GM19035 (cell line): ENCODE data around the gene MSI2.
"Not testable (repeated sequence)": the region's sequence is repeated elsewhere in the genome, so short reads cannot be mapped to it uniquely, and the experiment has no call there.

Experiments
- ATAC-seq: cut with Tn5 transposase; IDR thresholded peaks from one replicate; pipeline ENCODE4 v1.9.1; 2021; ENCODE audit not compliant: unreplicated experiment

Gene MSI2

DNA sequence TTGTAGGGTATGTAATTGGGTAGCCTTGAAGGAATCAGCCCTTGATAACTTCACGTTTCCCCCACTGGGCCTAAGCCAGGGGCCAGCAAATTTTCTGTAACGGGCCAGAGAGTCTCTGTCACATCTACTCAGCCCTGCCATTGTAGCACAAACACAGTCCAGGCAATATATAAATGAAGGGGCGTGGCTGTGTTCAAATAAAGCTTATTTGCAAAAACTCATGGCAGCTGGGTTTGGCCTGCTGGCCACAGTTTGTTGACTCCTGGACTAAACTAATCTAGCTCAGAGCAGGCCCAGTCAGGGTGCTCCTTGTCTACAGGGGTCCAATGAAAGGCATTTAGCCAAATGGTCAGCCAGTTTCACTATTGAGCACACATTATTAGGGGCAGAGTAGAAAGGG lies 347.2 kb downstream of the MSI2 start:
- peak; percentile 9 for ATAC-seq

DNA sequence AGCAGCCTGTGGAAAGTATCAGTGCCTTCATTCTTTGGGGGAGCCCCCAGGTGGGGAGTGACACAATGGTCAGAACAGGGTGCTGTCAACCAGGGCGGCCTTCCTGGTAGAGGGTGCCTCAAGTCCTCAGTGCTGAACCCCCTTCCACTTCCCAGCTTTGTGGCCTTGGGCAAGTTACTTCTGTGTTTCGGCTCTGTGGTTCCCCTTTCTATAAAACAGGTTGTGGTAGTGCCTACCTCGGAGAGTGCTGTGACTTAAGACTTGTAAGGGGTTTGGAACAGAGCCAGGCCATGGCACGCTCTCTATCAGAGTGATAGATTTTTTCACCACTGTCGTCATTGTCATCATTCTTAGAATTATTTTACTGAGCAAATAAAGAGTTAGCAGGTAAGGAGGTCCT lies 347.7 kb downstream of the MSI2 start:
- peak; percentile 39 for ATAC-seq

DNA sequence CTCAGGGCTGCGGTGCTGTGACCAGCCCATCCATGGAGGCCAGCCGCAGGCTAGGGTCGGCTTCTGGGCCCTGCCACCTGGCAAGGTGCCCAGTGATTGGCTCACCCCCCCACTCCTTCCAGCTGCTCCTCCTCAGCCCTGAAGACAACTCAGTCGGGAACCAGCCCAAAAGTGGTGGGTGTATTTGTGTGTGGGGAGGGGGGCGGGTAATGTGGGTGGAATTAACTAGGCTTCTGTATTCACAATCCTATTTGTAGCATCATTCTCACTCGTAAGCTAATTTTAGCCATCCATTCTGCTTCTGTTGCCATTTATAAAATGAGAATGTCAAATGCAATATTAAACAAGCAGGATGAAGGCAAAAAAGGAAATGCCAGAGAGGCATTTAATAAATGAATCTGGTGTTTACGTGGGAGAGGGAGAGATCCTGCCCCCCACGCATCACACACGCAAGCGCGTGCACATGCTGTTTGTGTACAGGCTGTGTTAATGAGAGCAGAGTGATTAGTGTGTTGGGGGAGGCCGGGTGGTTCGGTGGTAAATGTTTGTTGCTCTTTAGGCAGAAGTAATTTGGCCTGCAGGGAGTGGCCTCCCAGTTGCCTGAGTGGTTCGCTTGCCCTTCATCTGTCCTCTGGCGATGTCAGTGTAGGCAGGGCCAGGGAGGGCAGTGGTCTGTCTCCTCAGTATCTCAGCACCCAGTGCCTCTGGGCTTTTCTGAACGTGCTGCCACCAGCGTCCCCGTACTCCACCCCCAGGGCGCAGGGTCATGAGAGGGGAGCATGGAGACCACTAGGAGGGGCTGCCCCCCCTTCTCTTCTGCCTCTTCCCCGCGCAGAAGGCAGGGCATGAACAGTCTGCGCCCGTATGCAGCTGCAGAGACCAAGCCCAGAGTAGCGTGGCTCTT lies 348.7 kb downstream of the MSI2 start:
- peak; percentile 46 for ATAC-seq

DNA sequence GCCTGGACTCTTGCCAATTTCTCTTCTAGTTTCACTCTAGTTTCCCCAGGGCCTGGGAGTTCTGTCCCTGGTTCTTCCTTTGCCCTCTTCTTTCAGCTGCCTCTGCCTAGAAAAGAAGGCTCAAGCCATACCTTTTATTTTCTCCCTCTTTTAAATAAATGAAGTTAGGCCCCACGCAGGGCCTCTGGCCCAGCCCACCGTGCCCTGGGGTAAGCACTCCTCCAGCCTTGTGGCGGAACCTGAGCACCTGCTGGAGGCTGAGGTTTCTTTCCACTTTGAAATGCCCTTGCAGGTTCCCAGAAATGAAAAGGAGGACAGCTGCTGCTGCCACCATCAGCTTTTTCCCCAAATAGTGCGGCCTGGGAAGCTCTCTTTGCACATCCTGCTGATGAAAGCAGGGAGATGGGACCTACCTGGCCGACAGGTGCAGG lies 349.4 kb downstream of the MSI2 start:
- no peak for ATAC-seq

DNA sequence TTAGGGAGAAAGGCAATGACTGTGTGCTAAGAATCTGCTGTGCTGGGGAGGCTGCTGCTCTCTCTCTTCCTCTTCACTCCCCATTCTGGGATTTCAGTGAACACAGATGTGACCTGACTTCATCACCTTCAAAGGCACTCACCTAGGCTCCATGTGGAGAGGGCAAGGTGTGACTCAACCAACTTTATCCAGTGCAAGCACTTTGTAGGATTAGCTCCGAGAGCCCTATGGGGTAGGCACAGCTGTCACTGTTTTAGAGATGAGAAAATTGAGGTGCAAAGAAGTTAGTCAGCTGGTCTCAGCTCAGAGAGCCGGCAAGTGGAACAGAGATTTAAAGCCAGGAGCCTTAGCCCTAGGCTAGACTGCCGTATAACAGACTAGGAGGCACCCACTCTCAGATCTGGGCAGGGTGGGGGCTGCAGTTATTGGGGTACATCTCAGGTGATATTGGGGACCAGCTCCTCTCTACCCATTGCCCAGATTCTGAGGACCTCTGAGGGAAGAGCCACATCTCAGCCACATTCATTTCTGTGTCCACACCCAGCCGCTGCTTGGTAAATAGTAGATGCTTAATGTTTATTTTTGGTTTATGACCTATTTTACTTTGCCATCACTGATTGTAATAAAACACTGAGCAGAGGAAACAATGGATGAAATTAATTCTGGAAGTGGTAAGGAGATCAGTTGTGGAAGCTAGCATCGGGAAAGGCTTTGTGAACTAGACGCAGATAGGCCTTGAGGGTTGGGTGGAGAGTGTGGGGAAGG lies 350.0 kb downstream of the MSI2 start:
- ATAC-seq = no peak

DNA sequence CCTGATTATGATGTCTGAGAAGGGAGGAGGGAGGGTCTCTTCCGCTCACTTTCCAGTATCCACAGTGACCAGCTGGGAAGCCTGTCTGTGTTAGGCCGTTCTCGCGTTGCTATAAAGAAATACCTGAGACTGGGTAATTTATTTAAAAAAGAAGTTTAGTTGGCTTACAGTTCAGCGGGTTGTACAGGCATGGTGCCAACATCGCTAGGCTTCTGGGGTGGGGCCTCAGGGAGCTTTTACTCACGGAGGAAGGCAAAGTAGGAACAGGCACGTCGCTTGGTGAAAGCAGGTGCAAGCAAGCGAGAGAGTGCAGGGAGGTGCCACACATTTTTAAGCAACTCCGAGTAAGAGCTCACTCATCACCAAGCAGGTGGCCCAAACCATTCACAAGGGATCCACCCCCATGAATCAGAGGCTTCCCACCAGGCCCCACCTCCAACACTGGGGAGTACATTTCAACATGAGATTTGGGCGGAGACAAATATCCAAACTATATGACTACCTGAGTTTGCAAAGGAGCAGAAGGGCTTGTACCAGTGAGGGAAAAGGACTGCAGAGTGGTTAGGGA lies 351.3 kb downstream of the MSI2 start:
- no peak for ATAC-seq

DNA sequence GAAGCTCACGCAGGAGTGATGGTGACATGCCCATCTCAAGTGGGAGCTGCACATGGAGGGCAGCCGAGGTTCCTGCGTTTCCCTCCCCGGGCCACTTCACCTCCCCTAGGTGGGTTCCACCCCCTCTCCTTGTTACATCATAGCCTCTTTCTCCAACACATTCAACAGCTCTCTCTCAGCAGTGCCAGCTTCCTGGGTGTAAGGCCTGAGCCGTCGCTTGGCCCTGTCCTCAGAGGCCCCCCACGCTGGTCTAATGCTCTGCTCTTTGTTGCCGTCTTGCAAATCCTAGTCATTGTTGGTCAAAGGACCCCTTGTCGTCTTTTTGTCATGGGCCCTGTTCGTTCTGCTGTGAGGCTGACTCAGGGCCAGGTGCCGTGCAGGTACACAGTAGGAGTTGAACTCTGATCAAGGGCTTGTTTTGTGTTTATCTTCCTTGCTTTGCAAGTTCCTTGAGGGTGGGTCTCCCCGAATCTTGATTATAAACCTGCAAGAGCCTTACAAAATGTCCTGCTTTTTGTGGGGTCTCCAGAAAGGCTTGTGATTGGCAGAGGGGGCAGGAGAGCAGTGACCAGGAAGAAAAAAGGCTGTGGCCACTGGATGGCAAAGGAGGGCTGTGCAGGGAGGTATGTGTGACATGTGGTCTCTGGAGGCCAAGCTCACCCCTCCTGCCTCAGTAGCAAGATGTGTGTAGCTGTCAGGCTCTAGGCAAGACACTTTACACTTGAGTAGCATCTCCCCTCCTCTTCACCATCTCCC lies 352.2 kb downstream of the MSI2 start:
- no peak for ATAC-seq

DNA sequence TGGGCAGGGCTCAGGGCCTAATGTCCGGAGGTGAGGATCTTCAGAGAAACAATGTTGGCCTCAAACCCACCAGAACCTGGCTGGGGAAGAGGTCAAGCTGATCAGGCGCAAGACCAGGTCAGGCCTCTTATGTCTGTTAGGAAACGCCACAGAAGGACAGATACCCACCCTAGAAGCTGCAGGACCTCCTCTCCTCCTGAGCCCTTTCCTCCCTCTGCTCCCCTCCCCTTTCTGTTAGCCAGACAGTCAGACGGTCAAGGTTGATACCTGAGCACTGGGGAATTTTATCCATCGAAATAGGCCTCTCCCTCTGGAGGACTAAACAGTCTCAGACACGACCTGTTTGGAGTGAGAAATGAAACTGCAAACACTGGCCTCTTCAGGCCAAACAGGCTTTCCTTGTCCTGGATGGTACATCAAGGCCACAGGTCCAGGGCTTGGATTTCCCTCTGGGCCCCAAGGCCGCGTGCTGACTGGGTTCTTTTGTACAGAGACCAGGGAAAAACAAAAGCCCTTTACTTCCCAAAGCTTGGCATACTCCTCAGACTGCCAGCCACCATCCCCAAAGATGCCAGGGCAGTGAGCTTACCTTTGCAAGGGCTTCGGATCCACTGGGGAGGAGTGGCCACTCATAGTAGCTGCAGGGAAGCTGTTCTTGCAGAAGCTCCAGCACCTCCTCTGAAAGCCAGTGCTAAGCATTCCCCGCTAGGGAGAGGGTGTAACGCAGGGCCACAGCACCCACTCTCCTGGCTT lies 353.0 kb downstream of the MSI2 start:
- no peak for ATAC-seq

DNA sequence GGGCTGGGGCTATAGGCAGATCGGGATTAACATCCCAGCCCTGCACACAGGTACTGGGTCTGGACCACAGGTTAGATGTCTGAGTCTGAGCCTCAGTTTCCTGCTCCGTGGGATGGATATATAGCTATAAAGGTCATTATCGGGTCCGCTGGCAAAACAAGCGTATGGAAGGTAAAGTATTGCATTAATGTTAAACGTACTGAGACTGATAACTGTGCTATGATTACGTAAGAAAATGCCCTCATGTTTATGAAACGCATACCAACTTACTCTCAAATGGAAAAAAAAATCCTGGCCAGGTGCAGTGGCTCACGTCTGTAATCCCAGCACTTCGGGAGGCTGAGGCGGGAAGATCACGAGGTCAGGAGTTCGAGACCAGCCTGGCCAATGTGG lies 353.6 kb downstream of the MSI2 start:
- ATAC-seq = no peak

DNA sequence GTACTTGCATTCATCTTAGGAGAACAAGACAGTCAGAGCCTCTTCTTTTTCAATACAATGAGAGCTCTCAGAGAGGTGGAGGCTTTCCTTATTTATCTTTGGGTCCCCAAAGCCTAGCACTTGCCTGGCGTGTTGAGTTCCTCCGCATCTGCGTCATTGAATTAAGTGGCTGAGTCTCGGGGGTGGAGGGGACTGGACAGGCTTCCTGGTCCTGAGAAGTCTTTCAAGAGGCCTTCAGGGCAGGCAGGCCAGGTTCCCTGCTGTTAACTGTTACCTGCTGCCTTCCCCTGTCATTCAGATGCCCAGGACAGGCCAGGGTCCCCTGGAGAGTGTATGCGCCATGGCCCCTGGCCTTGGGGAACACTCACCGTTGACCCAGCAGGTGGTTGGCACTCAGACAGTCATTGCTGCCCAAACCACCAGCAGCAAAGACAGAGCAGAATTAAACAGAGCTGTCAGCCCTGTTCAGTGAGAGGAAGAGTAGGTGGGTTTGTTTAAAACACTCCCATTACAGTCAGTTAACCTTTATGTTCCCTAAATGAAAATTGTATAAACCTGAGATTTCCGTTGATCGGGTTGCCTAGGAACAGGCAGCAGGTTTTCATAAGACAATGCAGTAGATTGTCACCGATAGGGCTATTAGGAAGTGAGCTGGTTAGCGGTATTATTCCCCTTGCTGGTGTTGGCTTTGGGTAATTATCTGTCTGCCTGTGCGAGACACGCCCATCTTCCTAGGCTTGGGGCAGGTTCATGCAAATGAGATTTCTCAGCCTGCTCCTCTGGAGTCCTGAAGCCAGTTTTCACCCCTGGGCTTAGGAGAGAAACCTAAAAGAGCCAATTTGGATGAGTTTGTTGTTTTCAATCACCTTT lies 356.1 kb downstream of the MSI2 start:
- no peak for ATAC-seq

DNA sequence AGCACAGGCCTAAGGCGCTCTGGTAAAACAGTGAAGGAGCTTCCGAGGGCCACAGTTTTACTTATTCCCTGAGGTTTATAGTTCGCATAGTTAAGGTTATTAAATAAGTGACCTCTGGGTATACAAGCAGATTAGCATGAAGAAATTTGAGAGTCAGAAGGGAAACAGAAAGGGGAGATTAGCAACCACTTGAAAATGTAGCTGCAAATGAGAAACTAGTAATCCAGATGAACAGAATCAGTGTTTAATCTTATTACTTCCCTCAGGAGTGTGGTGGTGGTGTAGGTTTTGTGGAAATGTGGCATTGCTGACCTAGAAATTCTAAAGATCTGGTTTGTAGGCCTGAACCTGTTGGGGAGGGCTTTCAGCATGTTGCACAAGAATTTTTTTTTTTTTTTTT lies 358.4 kb downstream of the MSI2 start:
- ATAC-seq = no peak

DNA sequence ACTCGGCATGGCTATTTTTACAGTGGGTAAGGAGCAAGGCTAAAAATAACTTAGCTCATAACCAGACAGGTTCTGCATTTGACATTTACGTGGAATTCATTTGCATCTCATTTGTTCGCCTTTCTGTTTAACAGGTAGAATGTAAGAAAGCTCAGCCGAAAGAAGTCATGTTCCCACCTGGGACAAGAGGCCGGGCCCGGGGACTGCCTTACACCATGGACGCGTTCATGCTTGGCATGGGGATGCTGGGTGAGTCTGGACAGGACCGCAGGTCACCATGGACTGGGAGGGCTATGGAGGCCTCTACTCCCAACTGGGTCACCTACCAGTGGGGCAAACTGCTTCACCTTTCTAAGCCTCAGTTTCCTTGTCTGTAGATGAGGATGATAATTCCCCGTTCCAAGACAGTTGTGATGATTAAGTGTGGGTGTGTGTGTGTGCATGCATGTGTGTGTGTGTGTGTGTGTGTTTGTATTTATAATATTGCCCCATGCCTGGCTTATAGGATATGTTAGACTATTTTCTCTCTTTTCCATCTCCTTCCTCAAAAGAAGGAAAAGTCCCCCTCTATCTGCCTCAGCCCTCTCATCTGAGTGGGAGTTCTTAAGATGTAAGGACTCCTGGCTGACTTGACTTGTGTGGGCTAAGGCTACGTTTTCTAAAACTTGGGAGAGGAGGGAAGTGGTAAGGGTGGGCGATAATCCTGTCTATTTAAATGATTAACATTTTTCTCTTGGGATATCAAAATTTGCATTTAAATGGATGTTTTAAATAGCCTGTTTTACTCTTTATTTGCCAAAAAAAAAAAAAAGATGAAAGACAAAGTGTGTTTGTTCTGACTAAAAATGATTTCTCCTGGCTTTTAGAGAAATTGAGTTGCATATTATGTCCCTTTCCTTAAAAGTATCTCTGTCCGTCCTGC lies 359.8 kb downstream of the MSI2 start:
- no peak for ATAC-seq

DNA sequence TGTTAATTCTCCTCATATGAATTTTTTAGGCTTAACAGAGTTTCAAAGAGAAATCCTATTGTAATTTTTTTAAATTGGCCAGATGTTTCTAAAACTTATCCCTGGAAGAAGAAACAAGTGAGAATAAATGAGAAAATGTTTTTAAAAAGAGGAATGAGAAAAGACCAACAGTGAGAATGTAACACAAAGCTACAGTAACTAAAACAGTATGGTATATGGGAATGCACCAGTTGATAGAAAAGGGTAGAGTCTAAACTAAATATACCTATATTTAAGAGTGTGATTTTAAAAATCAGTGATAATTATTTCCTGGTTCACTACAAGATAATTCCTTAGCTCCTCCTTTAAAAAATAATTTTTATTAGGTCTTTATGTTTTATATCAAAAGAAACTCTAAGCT lies 360.9 kb downstream of the MSI2 start:
- no peak for ATAC-seq

DNA sequence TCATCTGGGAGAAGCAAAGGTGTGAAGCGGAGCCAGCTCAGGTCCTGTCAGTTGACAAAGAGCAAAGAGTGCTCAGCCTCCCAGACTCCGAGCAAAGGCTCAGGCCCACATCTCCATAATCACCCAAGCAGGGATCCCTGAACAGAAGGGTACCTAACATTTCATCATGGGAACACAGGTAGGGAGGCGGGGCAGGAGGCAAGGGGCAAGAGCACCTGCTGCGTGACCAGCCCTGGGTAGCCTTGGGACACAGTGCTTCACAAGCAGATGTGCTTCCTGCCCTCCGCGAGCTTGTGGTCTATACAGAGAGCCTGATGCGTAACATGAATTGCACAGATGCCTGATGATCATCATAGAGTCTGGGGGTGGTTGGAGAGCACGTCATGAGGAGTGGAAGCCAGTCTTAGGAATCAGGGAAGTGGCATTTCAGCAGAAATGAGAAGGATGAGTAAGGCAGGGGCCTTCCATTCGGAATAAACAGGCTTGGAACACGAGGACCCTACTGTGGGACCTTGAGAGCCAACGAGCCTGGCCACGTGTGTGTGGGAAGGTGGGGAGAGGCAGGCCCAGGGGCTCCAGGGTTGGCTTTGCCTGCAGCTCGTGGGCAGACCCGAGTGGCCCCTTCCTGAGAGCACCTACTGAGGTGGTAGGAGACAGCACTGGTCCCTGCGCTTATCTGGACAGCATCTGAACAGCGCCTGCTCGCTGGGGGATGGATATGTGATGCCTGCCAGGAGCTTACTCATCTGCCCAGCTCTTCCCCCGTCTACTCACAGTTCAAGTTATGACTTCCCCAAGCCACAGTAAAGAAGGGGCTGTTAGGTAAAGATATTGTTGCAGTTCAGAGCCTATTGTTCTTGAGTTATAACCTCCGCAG lies 363.0 kb downstream of the MSI2 start:
- ATAC-seq = no peak

DNA sequence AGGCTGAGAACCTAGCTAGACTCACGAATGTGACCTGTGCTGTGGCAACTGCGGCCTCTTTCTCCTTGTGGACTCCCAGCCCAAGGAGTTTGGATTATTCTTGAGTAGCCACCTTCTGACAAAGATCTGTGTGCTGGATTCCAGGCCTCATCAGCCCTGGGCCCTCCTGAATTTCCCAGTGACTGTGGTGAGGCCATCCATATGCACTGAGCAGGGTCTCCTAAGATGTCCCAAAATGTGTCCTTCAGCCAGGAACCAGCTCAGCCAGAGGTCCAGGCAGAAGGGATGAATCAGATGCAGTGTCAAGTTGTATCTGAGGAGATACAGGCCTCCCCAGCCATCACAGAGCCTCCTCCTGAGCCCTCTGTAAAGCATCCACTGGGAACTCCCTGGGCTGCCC lies 364.3 kb downstream of the MSI2 start:
- no peak for ATAC-seq

DNA sequence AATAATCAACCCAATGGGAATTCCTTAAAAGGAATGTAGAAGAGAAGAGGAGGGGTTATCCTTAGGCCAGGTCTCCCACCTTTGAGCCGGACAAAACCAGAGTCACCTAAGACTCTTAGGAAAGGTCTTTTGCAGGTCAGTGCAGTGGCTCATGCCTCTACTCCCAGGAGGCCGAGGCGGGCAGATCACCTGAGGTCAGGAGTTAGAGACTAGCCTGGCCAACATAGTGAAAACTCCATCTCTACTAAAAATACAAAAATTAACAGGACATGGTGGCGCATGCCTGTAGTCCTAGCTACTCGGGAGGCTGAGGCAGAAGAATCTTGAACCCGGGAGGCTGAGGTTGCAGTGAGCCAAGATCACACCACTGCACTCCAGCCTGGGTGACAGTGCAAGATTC lies 365.5 kb downstream of the MSI2 start:
- not testable (repeated sequence) for ATAC-seq

DNA sequence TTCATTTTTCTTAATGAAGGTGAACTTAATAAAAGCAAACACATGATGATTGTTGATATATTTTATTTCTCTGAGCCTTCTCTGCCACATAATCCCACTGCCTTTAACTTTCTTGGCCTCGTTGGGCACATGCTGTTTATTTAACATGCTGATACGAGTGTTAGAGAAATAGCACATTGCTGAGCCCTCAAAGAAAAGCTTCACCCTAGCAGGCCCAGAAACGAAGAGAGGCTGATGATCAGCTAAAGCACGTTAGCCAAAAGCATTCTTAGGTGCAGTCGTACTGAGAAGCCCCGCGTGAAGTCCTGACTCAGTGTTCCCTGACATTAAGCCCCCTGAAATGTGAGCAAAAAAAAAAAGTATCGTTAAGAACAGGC lies 366.0 kb downstream of the MSI2 start:
- no peak for ATAC-seq
